GM19023 (cell line): ENCODE measurements around the gene FAM171A1.
"Not testable (repeated sequence)": the region's sequence is repeated elsewhere in the genome, so short reads cannot be mapped to it uniquely, and the experiment has no call there.

Experiments
- ATAC-seq: cut with Tn5 transposase; IDR thresholded peaks from one replicate; pipeline ENCODE4 v1.9.1; 2021; ENCODE audit warnings: mild to moderate bottlenecking, moderate library complexity; ENCODE audit not compliant: unreplicated experiment

Gene FAM171A1

GRCh38 chr10:15370856-15371701, at the start of gene FAM171A1:
TSS of gene FAM171A1 (minus strand) at chr10:15371289. CDS start at chr10:15371052, 237 bp downstream.
- ATAC-seq: peak; percentile 64

GRCh38 chr10:15420858-15421257, 49.8 kb upstream of the FAM171A1 start:
- ATAC-seq: no peak

DNA sequence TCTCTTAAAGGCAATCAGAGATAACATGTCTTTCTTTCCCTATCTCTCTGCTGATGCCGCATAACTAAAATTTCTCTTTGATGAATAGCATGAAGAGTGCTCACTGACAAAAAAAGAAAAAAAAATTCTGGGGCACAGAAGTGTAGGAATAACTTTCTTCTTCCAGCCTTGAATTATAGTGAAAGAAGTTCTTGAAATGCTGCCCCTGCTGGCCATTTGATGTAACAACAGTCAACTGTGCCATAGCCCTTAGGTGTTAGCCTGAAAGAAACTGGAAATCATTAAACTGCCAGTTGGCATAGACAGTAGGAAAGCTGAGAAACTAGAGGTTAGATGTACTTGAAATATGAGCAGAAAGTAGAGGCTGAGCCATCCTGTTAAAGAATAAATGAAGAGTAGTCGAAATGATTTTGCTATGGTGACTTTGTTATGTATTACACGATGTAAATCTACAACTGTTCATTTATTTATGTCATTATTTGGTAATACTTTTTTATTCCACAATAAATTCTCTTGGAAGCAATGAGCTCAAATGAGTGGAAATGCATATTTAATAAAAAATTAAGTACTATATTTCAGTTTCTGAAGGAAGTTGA, 48.3 kb upstream of the FAM171A1 start:
- ATAC-seq: no peak

DNA sequence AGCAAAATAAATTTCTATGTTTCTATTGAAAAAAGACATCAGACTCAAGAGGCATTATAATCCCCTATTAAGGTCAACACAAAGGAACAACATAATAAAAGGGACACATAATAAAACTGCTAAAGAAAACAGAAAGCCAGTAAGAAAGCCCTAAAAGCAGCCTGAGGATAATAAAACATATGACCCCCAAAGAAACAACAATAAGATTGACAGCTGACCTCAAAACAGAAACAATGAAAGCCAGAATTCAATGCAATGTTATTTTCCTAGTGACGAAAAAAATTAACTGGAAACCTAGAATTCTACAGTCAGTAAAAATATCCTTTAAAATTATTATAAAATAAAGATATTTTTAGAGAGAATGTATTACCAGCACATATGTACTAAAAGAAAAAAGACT, 44.9 kb upstream of the FAM171A1 start:
- ATAC-seq: no peak

GRCh38 chr10:15411010-15411409, 39.9 kb upstream of the FAM171A1 start:
- ATAC-seq: no peak

GRCh38 chr10:15409350-15409749, 38.3 kb upstream of the FAM171A1 start:
- not testable (repeated sequence) for ATAC-seq

GRCh38 chr10:15408557-15408956, 37.5 kb upstream of the FAM171A1 start:
- ATAC-seq: no peak

DNA sequence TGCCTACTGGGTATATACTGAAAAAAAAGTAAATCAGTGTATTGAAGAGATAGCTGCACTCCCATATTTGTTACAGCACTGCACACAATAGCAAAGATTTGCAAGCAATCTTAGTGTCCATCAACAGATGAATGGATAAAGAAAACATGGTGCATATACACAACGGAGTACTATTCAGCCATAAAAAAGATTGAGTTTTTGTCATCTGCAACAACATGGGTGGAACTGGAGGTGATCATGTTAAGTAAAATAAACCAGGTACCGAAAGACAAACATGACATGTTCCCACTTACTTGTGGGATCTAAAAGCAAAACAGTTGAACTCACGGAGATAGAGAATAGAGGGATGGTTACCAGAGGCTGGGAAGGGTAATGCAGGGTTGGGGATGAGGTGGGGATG, 34.2 kb upstream of the FAM171A1 start:
- no peak for ATAC-seq

DNA sequence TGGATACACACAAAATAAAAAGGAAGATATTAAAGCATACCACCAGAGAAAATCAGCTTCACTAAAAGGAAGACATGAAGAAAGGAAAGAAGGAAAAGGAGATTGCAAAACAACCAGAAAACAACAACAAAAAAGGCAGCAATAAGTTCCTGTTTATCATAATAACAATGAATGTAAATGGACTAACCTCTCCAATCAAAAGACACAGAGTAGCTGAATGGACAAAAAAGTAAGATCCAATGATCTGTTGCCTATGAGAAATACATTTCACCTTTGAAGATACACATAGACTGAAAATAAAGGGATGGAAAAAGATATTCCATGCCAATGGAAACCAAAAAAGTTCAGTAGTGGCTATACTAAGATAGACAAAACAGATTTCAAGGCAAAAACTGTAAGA, 30.3 kb upstream of the FAM171A1 start:
- ATAC-seq: no peak

DNA sequence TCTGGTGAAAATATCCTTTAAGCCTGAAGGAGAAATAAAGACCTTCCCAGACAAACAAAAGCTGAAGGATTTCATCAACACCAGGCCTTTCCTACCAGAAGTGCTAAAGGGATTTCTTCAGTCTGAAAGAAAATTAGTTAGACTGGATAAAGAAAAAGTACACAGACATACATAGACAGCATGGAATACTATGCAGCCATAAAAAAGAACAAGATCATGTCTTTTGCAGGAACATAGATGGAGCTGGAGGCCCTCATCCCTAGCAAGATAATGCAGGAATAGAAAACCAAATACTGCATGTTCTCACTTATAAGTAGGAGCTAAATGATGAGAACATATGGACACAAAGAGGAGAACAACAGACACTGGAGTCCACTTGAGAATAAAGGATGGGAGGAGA, 29.4 kb upstream of the FAM171A1 start:
- ATAC-seq: not testable (repeated sequence)

GRCh38 chr10:15399060-15399661, 28.1 kb upstream of the FAM171A1 start:
- ATAC-seq: no peak

DNA sequence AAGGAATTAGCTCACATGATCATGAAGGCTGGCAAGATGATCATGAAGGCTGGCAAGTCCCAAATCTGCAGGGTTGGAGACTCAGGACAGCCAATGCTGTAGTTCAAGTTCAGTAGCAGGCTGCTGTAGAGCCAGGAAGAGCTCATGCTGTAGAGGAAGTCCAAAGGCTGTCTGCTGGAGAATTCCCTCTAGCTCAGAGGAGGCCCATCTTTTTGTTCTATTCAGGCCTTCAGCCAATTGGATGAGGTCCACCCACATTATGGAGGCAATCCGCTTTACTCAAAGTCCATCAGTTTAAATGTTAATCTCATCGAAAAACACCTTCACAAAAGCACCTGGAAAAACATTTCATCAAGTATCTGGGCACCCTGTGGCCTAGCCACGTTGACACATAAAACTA, 24.8 kb upstream of the FAM171A1 start:
- ATAC-seq: no peak

DNA sequence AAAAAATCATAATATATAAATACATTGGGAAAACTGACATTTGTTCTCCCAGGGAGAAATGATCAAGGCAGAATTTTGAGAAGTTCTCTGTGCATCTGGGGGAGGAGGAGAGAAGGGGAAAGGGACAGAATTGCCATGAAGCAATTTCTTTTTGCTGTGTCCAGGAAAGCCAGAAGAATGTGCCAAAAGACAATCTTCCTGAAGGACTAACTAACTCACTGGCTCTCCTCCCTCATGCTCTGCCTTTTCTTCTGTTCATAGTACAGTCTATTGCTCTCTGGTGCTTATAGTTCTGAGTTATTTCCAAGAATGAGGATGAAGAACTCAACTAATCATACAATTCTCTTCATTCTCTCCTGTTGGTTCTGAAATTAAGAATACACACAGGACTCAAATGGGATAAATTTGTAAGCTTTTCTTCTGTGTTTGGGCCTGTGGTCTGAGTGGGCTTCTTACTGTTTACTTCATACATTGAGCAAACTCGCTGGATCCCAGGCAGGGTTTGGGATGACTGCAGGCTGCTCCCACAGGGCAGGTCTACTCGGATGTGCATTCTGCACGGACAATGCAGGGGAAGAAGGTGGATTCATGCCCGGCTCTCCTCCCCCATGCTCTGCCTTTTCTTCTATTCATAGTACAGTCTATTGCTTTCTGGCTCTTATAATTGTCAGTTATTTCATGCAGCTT, 22.2 kb upstream of the FAM171A1 start:
- ATAC-seq: no peak

- no peak for ATAC-seq
These were observed 20.4 kb upstream of the FAM171A1 start for GRCh38 chr10:15391491-15391890.

- not testable (repeated sequence) for ATAC-seq
These were observed 17.1 kb upstream of the FAM171A1 start for GRCh38 chr10:15388172-15388571.

- no peak for ATAC-seq
These were observed 15.9 kb upstream of the FAM171A1 start for GRCh38 chr10:15387021-15387420.

DNA sequence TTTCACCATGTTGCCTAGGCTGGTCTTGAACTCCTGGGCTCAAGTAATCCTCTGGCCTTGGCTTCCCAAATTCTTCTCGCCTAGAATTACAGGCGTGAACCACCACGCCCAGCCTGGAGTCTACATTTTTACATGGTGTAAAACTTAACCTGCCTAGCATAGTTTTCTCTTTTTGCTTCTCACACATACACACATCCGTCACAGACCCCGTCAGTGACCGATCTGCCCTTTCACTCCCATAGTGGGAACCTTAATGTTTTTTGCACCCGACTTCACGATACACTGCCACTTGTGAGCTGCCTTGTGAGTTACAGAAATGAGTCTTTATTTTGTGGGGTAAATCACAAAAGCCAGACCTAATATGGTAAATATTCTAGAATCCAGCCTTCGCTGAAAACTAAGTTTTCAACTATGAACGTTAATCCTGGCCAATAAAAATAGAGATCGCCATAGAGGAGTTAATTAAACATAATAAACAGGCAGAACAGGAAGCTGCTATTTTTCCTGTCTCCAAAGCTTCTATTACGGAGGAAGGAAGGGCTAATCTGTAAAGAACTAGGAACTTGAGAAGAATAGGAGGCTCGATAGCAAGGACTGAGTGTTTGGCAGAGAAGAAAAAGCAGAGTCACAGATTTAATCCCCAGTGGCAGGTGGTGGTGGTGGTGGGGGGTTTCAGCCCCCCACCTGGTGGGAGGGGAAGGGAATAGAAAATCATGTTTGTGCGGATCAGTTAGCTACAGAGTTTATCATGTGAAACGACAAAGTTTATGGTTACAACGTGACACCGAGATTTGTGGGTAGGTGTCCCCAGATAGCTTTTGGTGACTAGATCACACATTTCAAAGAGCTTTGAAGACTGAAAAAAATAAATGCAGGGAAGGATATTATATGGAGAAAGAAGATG, 14.7 kb upstream of the FAM171A1 start:
- no peak for ATAC-seq

DNA sequence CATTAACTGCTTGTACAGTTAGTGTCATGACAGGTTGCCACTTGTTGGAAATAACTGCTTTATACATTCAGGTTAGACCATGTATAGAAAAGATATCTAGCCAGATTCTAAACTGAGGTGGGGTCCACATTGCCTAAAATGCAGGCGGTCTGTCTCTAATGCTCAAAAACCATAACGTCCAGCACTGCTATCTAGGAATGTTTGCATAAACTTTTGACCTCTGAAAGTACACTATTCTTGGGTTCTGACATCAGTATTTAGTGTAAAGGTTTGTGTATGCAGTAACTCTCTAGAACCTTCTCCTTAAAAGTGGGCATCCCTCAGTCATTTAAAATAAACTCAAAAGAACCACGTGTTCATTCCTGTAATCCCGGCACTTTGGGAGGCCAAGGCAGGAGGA, 10.3 kb upstream of the FAM171A1 start:
- no peak for ATAC-seq

DNA sequence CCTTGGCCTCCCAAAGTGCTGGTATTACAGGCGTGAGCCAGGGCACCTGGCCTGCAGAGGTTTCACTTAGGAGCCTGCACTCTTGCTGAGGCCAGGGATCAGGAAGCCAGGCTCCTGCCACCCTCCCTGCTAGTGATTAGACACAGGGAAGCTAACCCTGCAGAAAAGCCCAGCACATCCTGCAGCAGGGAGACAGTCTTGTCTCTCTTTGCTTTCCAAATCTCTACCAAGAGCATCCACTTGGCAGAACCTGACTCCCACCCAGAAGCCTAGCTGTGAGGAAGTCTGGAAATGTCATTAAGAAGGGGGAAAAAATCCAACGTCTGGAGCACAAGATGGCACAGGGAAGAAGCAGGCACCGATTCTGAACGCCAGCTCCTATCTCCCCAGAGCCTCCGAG, 8.0 kb upstream of the FAM171A1 start:
- no peak for ATAC-seq

DNA sequence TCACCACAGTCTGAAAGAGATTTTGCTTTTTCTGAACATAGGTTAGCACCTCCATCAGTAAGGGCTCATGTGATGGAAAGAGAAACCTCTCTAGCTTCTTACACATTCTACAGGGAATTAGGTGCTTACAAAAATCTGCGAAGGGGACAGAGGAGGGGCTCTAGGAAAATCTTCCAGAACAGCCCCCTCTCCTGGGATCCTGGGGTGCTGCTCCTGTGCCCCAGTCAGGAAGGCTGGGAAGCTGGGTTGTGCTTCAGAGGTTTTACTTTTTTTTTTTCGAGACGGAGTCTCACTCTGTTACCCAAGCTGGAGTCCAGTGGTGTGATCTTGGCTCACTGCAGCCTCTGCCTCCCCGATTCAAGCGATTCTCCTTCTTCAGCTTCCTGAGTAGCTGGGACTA, 7.5 kb upstream of the FAM171A1 start:
- no peak for ATAC-seq
